Body of pancreas (tissue), 4 donors: ENCODE measurements around the gene CHAC2. TPM values are rescaled to one million over a fixed set of nuclear protein-coding genes. Genes with fewer than 3 reads are reported as not detected.
"Not testable (repeated sequence)": the region's sequence is repeated elsewhere in the genome, so short reads cannot be mapped to it uniquely, and the experiment has no call there.

ENCODE experiments used
- ATAC-seq: fragments of 150-250 bp; one replicate; pipeline ENCODE4 v1.9.1; 2016
- DNase-seq, 4 donors: peaks; one replicate each; pipeline ENCODE4 v3.0.0-alpha.2; 2019
- H3K27ac ChIP-seq, 4 donors: fragments of 200-600 bp; sonication (generic); 1 replicate in 3 of 4; 2 replicates in 1 of 4; pipeline versions ENCODE4 v1.5.1 to v1.6.1; 2016 to 2019; ENCODE audit warnings: mild to moderate bottlenecking in 1 of 4, mixed read lengths in 1 of 4, moderate library complexity in 1 of 4
- H3K27me3 ChIP-seq, 2 donors: fragments of 200-600 bp; sonication (generic); one replicate each; pipeline ENCODE4 v1.6.0; 2016; ENCODE audit warnings: mild to moderate bottlenecking in 1 of 2
- H3K36me3 ChIP-seq, 2 donors: fragments of 200-600 bp; sonication (generic); replicated peaks in 1 of 2; 2 replicates each; pipeline ENCODE4 v1.5.1; 2016; ENCODE audit warnings: low read depth in 2 of 2; ENCODE audit not compliant: insufficient read depth in 1 of 2
- H3K4me1 ChIP-seq: fragments of 200-600 bp; sonication (generic); one replicate; pipeline ENCODE4 v1.6.0; 2016
- H3K4me3 ChIP-seq, 2 donors: fragments of 200-600 bp; sonication (generic); 1 replicate in 1 of 2; 2 replicates in 1 of 2; pipeline ENCODE4 v1.5.1; 2016 to 2019
- H3K9me3 ChIP-seq, 3 donors: fragments of 200-600 bp; sonication (generic); 1 replicate in 2 of 3; 2 replicates in 1 of 3; pipeline ENCODE4 v1.5.1; 2016
- POLR2A ChIP-seq, 3 donors: fragments of 450-650 bp; IDR thresholded peaks; one replicate each; pipeline ENCODE4 v1.6.1; 2016; ENCODE audit warnings: antibody characterized with exemption in 3 of 3, mild to moderate bottlenecking in 2 of 3
- WGBS, 2 donors: methylation state at CpG; one replicate each; pipeline ENCODE4 v1.1.5; 2017; 5-methylcytosine and 5-hydroxymethylcytosine counted together
- intact Hi-C: fragments of 100-400 bp; cut with DNase I; formaldehyde crosslinking; loops from one replicate; pipeline ENCODE4 v1.15.1; 2023
- total RNA-seq, 2 donors: library from RNA; depleted of rRNA; stranded (reverse); fragments of >200 nt; gene quantifications; one replicate each; pipeline ENCODE4 v1.1.0, GENCODE V29; 2016
- TF ChIP-seq, protein P1 (sequence below), 7 experiments: fragments of 450-650 bp in 4 of 7; fragments of 200-600 bp in 3 of 7; sonication (generic) in 3 of 7; IDR thresholded peaks; one replicate each; pipeline ENCODE4 v1.5.1; 2016 to 2019; ENCODE audit warnings: antibody characterized with exemption in 7 of 7

Gene CHAC2
- total RNA-seq, 2 donors from 2014 or later: 2.1 to 5.9 TPM

DNA sequence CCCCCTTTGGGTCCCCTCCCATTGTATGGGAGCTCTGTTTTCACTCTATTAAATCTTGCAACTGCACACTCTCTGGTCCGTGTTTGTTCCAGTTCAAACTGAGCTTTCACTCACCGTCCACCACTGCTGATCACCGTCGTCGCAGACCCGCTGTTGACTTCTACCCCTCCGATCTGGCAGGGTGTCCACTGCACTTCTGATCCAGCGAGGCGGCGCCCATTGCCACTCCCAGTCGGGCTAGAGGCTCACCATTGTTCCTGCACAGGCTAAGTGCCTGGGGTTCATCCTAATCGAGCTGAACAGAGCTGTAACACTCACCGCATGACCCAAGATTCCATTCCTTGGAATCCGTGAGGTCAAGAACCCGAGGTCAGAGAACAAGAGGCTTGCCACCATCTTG lies 11.0 kb upstream of the CHAC2 start:
- TF ChIP-seq POLR2A (IDR thresholded peaks at IDR 0.05): no peak
- TF ChIP-seq, protein P1, sequence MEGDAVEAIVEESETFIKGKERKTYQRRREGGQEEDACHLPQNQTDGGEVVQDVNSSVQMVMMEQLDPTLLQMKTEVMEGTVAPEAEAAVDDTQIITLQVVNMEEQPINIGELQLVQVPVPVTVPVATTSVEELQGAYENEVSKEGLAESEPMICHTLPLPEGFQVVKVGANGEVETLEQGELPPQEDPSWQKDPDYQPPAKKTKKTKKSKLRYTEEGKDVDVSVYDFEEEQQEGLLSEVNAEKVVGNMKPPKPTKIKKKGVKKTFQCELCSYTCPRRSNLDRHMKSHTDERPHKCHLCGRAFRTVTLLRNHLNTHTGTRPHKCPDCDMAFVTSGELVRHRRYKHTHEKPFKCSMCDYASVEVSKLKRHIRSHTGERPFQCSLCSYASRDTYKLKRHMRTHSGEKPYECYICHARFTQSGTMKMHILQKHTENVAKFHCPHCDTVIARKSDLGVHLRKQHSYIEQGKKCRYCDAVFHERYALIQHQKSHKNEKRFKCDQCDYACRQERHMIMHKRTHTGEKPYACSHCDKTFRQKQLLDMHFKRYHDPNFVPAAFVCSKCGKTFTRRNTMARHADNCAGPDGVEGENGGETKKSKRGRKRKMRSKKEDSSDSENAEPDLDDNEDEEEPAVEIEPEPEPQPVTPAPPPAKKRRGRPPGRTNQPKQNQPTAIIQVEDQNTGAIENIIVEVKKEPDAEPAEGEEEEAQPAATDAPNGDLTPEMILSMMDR (IDR thresholded peaks at IDR 0.05): no peak
- intact Hi-C loops: no loop called here
- Histone ChIP-seq H3K9me3 (no peaks in the 10 kb centered on the region), H3K27me3 (no peaks in the 10 kb centered on the region), H3K4me1 (no peaks in the 10 kb centered on the region), H3K36me3 (peaks cover 0 to 2% of the 10 kb centered on the region in 2 donors), H3K4me3 (no peak overlapping the region), H3K27ac (no peak overlapping the region)
- 95 to 97% methylated on average over 15 of the region's 15 CpGs for WGBS, 2 donors
- DNase-seq (no peak), ATAC-seq (no peak)

DNA sequence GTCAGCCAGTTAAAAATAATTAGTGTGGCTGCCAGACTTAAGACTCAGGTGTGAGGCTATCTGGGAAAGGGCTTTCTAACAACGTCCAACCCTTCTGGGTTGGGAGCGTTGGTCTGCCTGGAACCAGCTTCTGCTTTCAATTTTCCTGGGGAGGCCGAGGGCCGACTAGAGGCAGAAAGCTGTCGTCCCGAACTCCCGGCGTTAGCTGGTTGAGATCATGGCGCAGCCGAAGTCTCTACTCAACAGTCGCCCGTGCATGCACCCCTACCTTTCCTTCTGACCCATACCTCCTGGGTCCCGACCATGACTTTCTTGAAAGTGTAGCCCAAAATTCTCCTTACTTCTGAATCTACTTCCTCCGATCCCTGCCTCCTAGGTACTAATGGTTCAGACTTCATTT lies 10.4 kb upstream of the CHAC2 start:
- intact Hi-C loops, DNase-seq, H3K27ac ChIP-seq, H3K4me1 ChIP-seq, H3K27me3 ChIP-seq, ATAC-seq, H3K36me3 ChIP-seq, H3K9me3 ChIP-seq, H3K4me3 ChIP-seq: not testable (repeated sequence)
- WGBS, 2 donors: 96 to 97% methylated on average over 14 of the region's 14 CpGs

DNA sequence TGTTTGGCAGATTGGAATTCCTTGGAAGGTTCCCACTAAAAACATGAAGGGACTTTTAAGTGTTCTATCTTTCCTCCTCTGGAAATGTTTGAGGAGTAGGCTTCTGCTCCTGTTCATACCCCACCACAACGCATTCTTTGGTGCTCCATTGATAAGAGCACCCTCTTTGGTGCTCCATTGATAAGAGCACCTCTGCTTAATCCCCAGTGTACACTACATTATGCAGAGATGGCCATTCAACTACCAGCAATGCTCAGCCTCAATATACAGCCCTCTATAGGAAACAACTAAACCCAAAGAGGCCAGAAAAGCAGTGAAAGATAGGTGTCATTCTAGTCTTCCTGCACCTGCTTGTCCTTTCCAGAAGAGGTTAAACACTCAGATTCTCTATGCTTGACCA lies 1.8 kb upstream of the CHAC2 start:
- peaks cover 9% of the 10 kb centered on the region for H3K4me1 ChIP-seq
- TF ChIP-seq, protein P1 (IDR thresholded peaks at IDR 0.05): no peak
- no peak for TF ChIP-seq POLR2A (IDR thresholded peaks at IDR 0.05)
- intact Hi-C loops: no loop called here

DNA sequence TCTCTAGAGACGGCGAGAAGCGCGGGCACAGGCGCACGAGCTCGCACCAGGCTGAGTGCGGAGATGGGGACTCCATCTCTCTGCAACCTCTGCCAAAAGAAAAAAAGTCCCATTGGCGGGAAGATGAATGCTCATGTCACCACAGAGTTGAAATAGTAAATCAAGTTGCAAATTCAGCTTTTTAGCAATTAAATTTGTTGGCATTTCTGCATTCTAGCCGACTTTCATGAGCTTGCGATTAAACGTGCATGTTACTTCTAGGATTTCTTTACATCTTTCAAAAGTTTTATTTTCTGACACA lies 588 bp downstream of the CHAC2 start:
- DNase-seq (no peak), ATAC-seq (no peak)
- Histone ChIP-seq H3K27ac (peak overlapping the region in 3 of 4 donors; percentile 58 to 69 (median 68)), H3K9me3 (no peaks in the 10 kb centered on the region), H3K36me3 (no peaks in the 10 kb centered on the region), H3K4me1 (peaks cover 9% of the 10 kb centered on the region), H3K4me3 (peak overlapping the region; percentile 48 to 59), H3K27me3 (no peaks in the 10 kb centered on the region)
- TF ChIP-seq POLR2A (IDR thresholded peaks at IDR 0.05): no peak
- TF ChIP-seq, protein P1 (IDR thresholded peaks at IDR 0.05): no peak
- WGBS, 2 donors: 1 to 3% methylated on average over 10 to 12 of the region's 12 CpGs
- intact Hi-C loops: no loop called here

More for the DNA sequence above, 1.8 kb upstream of the CHAC2 start:
- DNase-seq: no peak
- no peak overlapping the region for H3K27ac ChIP-seq
- H3K27me3 ChIP-seq: no peaks in the 10 kb centered on the region
- ATAC-seq: no peak
- 64 to 73% methylated on average over 1 of the region's 1 CpG for WGBS, 2 donors
- peaks cover 0 to 5% of the 10 kb centered on the region in 2 donors for H3K36me3 ChIP-seq
- H3K4me3 ChIP-seq: no peak overlapping the region
- no peaks in the 10 kb centered on the region for H3K9me3 ChIP-seq

DNA sequence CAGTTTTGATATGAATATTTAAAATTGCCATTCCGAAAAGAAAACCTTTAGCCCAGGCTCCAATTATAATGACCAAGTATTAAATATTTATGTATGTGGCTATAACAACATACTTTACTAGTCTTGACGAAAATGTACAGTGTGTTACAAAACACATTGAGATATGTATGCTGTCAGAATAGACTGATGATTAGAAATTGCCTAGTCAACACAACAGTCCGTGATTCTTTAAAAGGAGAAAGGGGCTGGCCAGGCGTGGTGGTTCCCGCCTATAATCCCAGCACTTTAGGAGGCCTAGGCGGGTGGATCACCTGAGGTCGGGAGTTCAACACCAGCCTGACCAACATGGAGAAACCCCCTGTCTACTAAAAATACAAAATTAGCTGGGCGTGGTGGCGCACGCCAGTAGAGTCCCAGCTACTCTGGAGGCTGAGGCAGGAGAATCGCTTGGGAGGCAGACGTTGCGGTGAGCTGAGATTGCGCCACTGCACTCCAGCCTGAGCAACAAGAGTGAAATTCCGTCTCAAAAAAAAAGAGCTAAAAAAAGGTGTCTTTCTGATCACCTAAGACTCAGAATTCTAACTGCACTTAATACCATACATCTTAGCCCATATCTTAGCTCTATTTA lies 1.8 kb downstream of the CHAC2 start:
- ATAC-seq: no peak

More for the DNA sequence above, 1.8 kb downstream of the CHAC2 start:
- Histone ChIP-seq H3K4me3 (no peak overlapping the region), H3K27me3 (no peaks in the 10 kb centered on the region), H3K27ac (no peak overlapping the region), H3K4me1 (peaks cover 9% of the 10 kb centered on the region), H3K36me3 (no peaks in the 10 kb centered on the region), H3K9me3 (no peaks in the 10 kb centered on the region)
- no peak for DNase-seq
- no peak for TF ChIP-seq POLR2A (IDR thresholded peaks at IDR 0.05)
- TF ChIP-seq, protein P1 (IDR thresholded peaks at IDR 0.05): no peak
- 86 to 89% methylated on average over 15 of the region's 15 CpGs for WGBS, 2 donors
- intact Hi-C loops: no loop called here
